Fibroblast of lung (primary cell): ENCODE results near the gene MINK1. TPM values are rescaled to one million over a fixed set of nuclear protein-coding genes. Genes with fewer than 3 reads are reported as not detected.

ENCODE experiments used
- DNase-seq, 2 donors: peaks; one replicate each; pipeline versions ENCODE4 v3.0.0 to v3.0.0-alpha.2; 2010; ENCODE audit warnings: low read depth in 2 of 2
- H2AFZ ChIP-seq: 2 replicates; pipeline ENCODE4 v1.5.1; 2012; ENCODE audit warnings: low read length, control low read depth, inconsistent platforms
- H3K27ac ChIP-seq: 2 replicates; pipeline ENCODE4 v1.5.1; 2011; ENCODE audit warnings: low read length, control low read depth; ENCODE audit not compliant: insufficient read depth
- H3K27me3 ChIP-seq: 2 replicates; pipeline ENCODE4 v1.5.1; 2011; ENCODE audit warnings: mild to moderate bottlenecking, low read length; ENCODE audit not compliant: control insufficient read depth, insufficient read depth
- H3K36me3 ChIP-seq: 2 replicates; pipeline ENCODE4 v1.5.1; 2011; ENCODE audit warnings: low read length; ENCODE audit not compliant: control insufficient read depth, insufficient read depth
- H3K4me1 ChIP-seq: 2 replicates; pipeline ENCODE4 v1.5.1; 2011; ENCODE audit warnings: low read length; ENCODE audit not compliant: control insufficient read depth, insufficient read depth; ENCODE audit errors: extremely low read depth
- H3K4me2 ChIP-seq: 2 replicates; pipeline ENCODE4 v1.5.1; 2011; ENCODE audit warnings: low read length, control low read depth; ENCODE audit not compliant: insufficient read depth; ENCODE audit errors: extremely low read depth
- H3K4me3 ChIP-seq, 4 experiments: fragments of 200-600 bp in 1 of 4; sonication (generic) in 1 of 4; replicated peaks in 1 of 4; 2 replicates each; pipeline ENCODE4 v1.5.1; 2011 to 2016; ENCODE audit warnings: low read length in 4 of 4, low read depth in 3 of 4, mild to moderate bottlenecking in 3 of 4, control low read depth in 2 of 4, inconsistent platforms in 1 of 4, mixed read lengths in 1 of 4; ENCODE audit not compliant: insufficient read depth in 1 of 4; ENCODE audit errors: control extremely low read depth in 1 of 4
- H3K79me2 ChIP-seq: 2 replicates; pipeline ENCODE4 v1.5.1; 2012; ENCODE audit warnings: mild to moderate bottlenecking, low read length, inconsistent platforms; ENCODE audit not compliant: control insufficient read depth, insufficient read depth
- H3K9ac ChIP-seq: 2 replicates; pipeline ENCODE4 v1.5.1; 2011; ENCODE audit warnings: mild to moderate bottlenecking, low read length, control low read depth; ENCODE audit not compliant: insufficient read depth
- H3K9me3 ChIP-seq: 2 replicates; pipeline ENCODE4 v1.5.1; 2012; ENCODE audit warnings: low read depth, low read length; ENCODE audit not compliant: control insufficient read depth, insufficient read depth
- H4K20me1 ChIP-seq: 2 replicates; pipeline ENCODE4 v1.5.1; 2011; ENCODE audit warnings: low read length; ENCODE audit not compliant: control insufficient read depth, insufficient read depth; ENCODE audit errors: extremely low read depth
- CTCF ChIP-seq, 2 donors: IDR thresholded peaks in 1 of 2; conservative IDR thresholded peaks in 1 of 2; 1 replicate in 1 of 2; 2 replicates in 1 of 2; pipeline ENCODE4 v1.5.1; 2011 to 2012; ENCODE audit warnings: low read length in 2 of 2, control low read depth in 1 of 2, inconsistent platforms in 1 of 2, low read depth in 1 of 2, mild to moderate bottlenecking in 1 of 2
- EZH2 ChIP-seq: IDR thresholded peaks from 2 replicates; pipeline ENCODE4 v1.5.1; 2012; ENCODE audit warnings: low read length, control low read depth, mild to moderate bottlenecking; ENCODE audit errors: missing control alignments
- polyA plus RNA-seq, 2 donors: library from polyadenylated mRNA; depleted of rRNA in 1 of 2; stranded (reverse) in 1 of 2; unstranded in 1 of 2; fragments of >200 nt; gene quantifications; 2 replicates each; pipeline ENCODE4 v1.2.1, GENCODE V29; 2011 to 2012; ENCODE audit warnings: missing spikeins in 1 of 2
- total RNA-seq: library from RNA; depleted of rRNA; stranded (reverse); fragments of >200 nt; gene quantifications from 2 replicates; pipeline ENCODE4 v1.2.1, GENCODE V29; 2014

The MINK1 gene
- total and polyA plus RNA-seq, 2 donors (not counting 1 experiment from before 2014, with no cell fraction given) = 27.2 to 28.6 TPM

GRCh38 chr17:4852567-4853207 lies 19.5 kb downstream of the MINK1 start:
- H3K9me3 ChIP-seq = no peaks in the 10 kb centered on the region
- no peak overlapping the region for H3K27ac ChIP-seq
- H3K9ac ChIP-seq = no peak overlapping the region
- no peak for TF ChIP-seq CTCF (conservative IDR thresholded peaks at IDR 0.05 in 1 of 2, IDR thresholded peaks at IDR 0.05 in 1 of 2; ENCODE audit: low read depth in 1 of 2, low read length in 2 of 2)
- no peak for TF ChIP-seq EZH2
- H3K79me2 ChIP-seq = peaks cover 6% of the 10 kb centered on the region
- no peaks in the 10 kb centered on the region for H4K20me1 ChIP-seq
- DNase-seq = peak; percentile 41 to 54
- no peaks in the 10 kb centered on the region for H3K36me3 ChIP-seq
- no peak overlapping the region for H3K4me2 ChIP-seq
- no peak overlapping the region for H3K4me3 ChIP-seq
- no peaks in the 10 kb centered on the region for H3K27me3 ChIP-seq
- H3K4me1 ChIP-seq = peaks cover 3% of the 10 kb centered on the region
- no peak overlapping the region for H2AFZ ChIP-seq

- Histone ChIP-seq H3K79me2 (peaks cover 6% of the 10 kb centered on the region), H3K9ac (no peak overlapping the region)
Observed at GRCh38 chr17:4853208-4853671, 20.1 kb downstream of the MINK1 start.

More at GRCh38 chr17:4853208-4853671, 20.1 kb downstream of the MINK1 start:
- Histone ChIP-seq H3K27ac (no peak overlapping the region), H2AFZ (no peak overlapping the region), H3K4me3 (no peak overlapping the region), H3K27me3 (no peaks in the 10 kb centered on the region), H4K20me1 (no peaks in the 10 kb centered on the region), H3K36me3 (no peaks in the 10 kb centered on the region), H3K9me3 (no peaks in the 10 kb centered on the region), H3K4me2 (no peak overlapping the region), H3K4me1 (peaks cover 3% of the 10 kb centered on the region)
- TF ChIP-seq CTCF (conservative IDR thresholded peaks at IDR 0.05 in 1 of 2, IDR thresholded peaks at IDR 0.05 in 1 of 2; ENCODE audit: low read depth in 1 of 2, low read length in 2 of 2) (no peak), EZH2 (no peak)
- DNase-seq = no peak
